Smooth muscle cell (in vitro differentiated cells): ENCODE measurements around the gene INO80B. TPM values are rescaled to one million over a fixed set of nuclear protein-coding genes. Genes with fewer than 3 reads are reported as not detected.

Experiments used
- DNase-seq: peaks from one replicate; lab custom pipeline; 2025; ENCODE audit not compliant: unreplicated experiment; lab: John Stamatoyannopoulos, UW
- H2AFZ ChIP-seq: fragments of 200-600 bp; sonication (generic); 2 replicates; pipeline ENCODE4 v1.6.0; 2016; ENCODE audit warnings: antibody characterized with exemption, low read depth, mild to moderate bottlenecking
- H3F3A ChIP-seq: fragments of 200-600 bp; sonication (generic); 2 replicates; pipeline ENCODE4 v1.6.0; 2017; ENCODE audit warnings: antibody characterized with exemption, low read depth
- H3K27ac ChIP-seq: fragments of 200-600 bp; sonication (generic); 2 replicates; pipeline ENCODE4 v1.5.1; 2016; ENCODE audit warnings: low read depth, mild to moderate bottlenecking
- H3K27me3 ChIP-seq: fragments of 200-600 bp; sonication (generic); 2 replicates; pipeline ENCODE4 v1.6.1; 2016; ENCODE audit warnings: low read depth, mild to moderate bottlenecking
- H3K36me3 ChIP-seq: fragments of 200-600 bp; sonication (generic); 2 replicates; pipeline ENCODE4 v1.5.1; 2016; ENCODE audit warnings: low read depth
- H3K4me1 ChIP-seq: fragments of 200-600 bp; sonication (generic); 2 replicates; pipeline ENCODE4 v1.5.1; 2016; ENCODE audit warnings: low read depth
- H3K4me2 ChIP-seq: fragments of 200-600 bp; sonication (generic); 2 replicates; pipeline ENCODE4 v1.6.0; 2016; ENCODE audit warnings: mild to moderate bottlenecking
- H3K4me3 ChIP-seq: fragments of 200-600 bp; sonication (generic); 2 replicates; pipeline ENCODE4 v1.5.1; 2016; ENCODE audit warnings: mild to moderate bottlenecking
- H3K79me2 ChIP-seq: fragments of 200-600 bp; sonication (generic); 2 replicates; pipeline ENCODE4 v1.6.0; 2016; ENCODE audit warnings: low read depth, mild to moderate bottlenecking
- H3K9ac ChIP-seq: fragments of 200-600 bp; sonication (generic); 2 replicates; pipeline ENCODE4 v1.6.0; 2016; ENCODE audit warnings: low read depth
- H3K9me3 ChIP-seq: fragments of 200-600 bp; sonication (generic); replicated peaks from 2 replicates; pipeline ENCODE4 v1.5.1; 2016; ENCODE audit warnings: low read depth
- H4K20me1 ChIP-seq: fragments of 200-600 bp; sonication (generic); 2 replicates; pipeline ENCODE4 v1.6.0; 2016; ENCODE audit warnings: low read depth
- WGBS: methylation state at CpG from one replicate; pipeline ENCODE4 v1.1.7; 2016; ENCODE audit warnings: low lambda C conversion rate; 5-methylcytosine and 5-hydroxymethylcytosine counted together
- polyA plus RNA-seq: library from polyadenylated mRNA; unstranded; fragments of >200 nt; fragmentation: Nextera tagmentation; extraction: Ambion mirVana; gene quantifications from 2 replicates; pipeline ENCODE4 v1.2.1, GENCODE V29; 2016
- total RNA-seq: library from RNA; depleted of rRNA; stranded (reverse); fragments of >200 nt; gene quantifications from 2 replicates; pipeline ENCODE4 v1.2.3, GENCODE V29; 2014
- TF ChIP-seq, protein P1 (sequence below): fragments of 200-600 bp; sonication (generic); IDR thresholded peaks from 2 replicates; pipeline ENCODE4 v1.5.1; 2017; ENCODE audit warnings: borderline replicate concordance, mild to moderate bottlenecking, antibody characterized with exemption; ENCODE audit not compliant: insufficient read depth, poor library complexity, severe bottlenecking

The INO80B gene
- 4.7 and 8.0 TPM in 2 replicates for total RNA-seq
- 10.4 and 23.0 TPM in 2 replicates for polyA plus RNA-seq

DNA sequence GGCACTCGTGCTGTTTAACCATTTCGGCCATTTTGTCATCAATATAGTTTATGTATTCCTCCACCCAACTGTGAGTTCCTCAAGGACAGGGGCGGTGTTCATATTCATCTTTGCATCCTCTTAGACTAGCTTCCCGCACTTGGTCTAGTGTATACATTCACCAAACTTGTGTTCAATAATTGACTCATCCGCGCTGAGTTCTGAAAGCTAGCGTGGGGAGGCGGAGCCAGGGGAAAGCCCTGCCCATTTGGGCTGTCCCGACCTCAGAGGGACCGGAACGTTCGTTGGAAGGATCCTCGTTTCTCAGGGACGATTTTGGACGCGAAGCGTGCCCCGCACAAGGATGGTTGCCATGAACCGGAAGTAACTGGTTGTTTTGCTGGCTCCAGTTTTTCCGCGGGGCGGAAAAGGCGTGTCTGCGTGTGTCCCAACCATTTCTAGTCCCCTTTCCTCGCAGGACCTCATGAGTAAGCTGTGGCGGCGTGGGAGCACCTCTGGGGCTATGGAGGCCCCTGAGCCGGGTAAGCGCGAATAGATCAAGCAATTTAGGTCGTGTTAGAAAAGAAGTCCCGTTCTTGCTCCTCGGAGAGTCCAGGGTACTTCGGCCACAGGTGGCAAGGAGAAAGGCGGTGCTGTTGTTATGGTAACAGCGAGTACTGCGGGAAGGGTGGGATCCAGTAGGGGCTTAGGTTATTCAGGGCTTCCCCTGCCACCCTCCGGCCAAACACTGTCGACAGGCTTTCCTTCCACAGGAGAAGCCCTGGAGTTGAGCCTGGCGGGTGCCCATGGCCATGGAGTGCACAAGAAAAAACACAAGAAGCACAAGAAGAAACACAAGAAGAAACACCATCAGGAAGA is at the start of gene INO80B:
TSS of gene INO80B (plus strand) at position 434 of the 858 bp plus-strand sequence. CDS start at position 464, 30 bp downstream.
- no peaks in the 10 kb centered on the region for H3K9me3 ChIP-seq
- H2AFZ ChIP-seq, result peak within 1 kb of the TSS; percentile 62
- TF ChIP-seq, protein P1, sequence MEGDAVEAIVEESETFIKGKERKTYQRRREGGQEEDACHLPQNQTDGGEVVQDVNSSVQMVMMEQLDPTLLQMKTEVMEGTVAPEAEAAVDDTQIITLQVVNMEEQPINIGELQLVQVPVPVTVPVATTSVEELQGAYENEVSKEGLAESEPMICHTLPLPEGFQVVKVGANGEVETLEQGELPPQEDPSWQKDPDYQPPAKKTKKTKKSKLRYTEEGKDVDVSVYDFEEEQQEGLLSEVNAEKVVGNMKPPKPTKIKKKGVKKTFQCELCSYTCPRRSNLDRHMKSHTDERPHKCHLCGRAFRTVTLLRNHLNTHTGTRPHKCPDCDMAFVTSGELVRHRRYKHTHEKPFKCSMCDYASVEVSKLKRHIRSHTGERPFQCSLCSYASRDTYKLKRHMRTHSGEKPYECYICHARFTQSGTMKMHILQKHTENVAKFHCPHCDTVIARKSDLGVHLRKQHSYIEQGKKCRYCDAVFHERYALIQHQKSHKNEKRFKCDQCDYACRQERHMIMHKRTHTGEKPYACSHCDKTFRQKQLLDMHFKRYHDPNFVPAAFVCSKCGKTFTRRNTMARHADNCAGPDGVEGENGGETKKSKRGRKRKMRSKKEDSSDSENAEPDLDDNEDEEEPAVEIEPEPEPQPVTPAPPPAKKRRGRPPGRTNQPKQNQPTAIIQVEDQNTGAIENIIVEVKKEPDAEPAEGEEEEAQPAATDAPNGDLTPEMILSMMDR, result no peak
- H3K27ac ChIP-seq, result peak within 1 kb of the TSS; percentile 98
- 2% methylated on average over 40 of the region's 40 CpGs for WGBS
- H3K79me2 ChIP-seq, result peaks cover 27% of the 10 kb centered on the region
- peak within 1 kb of the TSS; percentile 81 for H3K9ac ChIP-seq
- no peaks in the 10 kb centered on the region for H4K20me1 ChIP-seq
- H3K4me1 ChIP-seq, result peaks cover 20% of the 10 kb centered on the region
- peak; percentile 87 for DNase-seq
- H3K36me3 ChIP-seq, result no peaks in the 10 kb centered on the region
- peaks cover 21% of the 10 kb centered on the region for H3F3A ChIP-seq
- H3K4me2 ChIP-seq, result peak within 1 kb of the TSS; percentile 95
- H3K4me3 ChIP-seq, result peak within 1 kb of the TSS; percentile 63
- no peaks in the 10 kb centered on the region for H3K27me3 ChIP-seq

DNA sequence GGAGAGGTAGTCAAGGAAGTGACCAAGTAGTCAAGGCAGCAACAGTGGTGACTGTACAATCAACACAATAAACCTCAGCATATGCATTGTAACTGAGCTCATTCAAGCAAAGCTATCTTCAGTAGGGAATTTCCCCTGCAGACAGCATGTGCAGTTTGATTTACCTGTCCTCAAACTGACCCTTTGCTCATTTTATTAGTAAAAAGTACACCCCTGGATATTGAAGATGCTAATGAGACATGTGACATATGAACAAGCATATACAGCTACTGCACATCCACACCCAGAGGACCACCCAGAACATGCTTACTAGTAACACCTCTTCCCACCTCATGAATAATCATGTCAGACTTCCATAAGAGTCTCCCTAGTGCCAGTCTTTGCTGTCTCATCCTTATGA is 48.9 kb upstream of the INO80B start:
- TF ChIP-seq, protein P1, result no peak
- Histone ChIP-seq H3K9me3 (no peaks in the 10 kb centered on the region), H2AFZ (no peak overlapping the region), H3K79me2 (no peaks in the 10 kb centered on the region), H3K36me3 (no peaks in the 10 kb centered on the region), H3F3A (no peaks in the 10 kb centered on the region), H3K4me3 (no peak overlapping the region), H3K4me2 (no peak overlapping the region), H3K4me1 (no peaks in the 10 kb centered on the region), H4K20me1 (no peaks in the 10 kb centered on the region), H3K27me3 (no peaks in the 10 kb centered on the region), H3K9ac (no peak overlapping the region), H3K27ac (no peak overlapping the region)
- DNase-seq, result no peak

DNA sequence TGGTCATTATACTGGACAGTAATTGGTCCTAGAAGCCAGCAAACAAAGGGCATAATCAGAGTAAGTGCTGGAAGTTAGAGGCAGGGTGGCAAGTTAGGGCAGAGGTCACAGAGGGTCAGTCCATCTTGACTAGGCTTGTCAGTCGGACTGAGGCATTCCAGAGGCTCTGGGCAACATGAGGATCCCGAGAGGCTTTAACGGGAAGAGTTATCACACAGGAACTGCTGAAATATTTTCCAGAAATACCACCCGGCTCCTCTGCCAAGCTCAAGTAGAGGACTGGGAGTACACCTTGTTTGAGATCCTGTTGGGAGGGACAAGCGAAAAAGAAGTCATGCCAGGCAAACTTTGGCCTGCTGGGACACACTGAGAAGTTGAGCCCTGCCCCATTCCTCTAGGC is 47.2 kb upstream of the INO80B start:
- TF ChIP-seq, protein P1, result no peak
- Histone ChIP-seq H2AFZ (no peak overlapping the region), H3F3A (no peaks in the 10 kb centered on the region), H3K4me3 (no peak overlapping the region), H3K4me1 (no peaks in the 10 kb centered on the region), H3K9me3 (no peaks in the 10 kb centered on the region), H3K36me3 (no peaks in the 10 kb centered on the region), H3K27ac (no peak overlapping the region), H3K4me2 (no peak overlapping the region), H3K79me2 (no peaks in the 10 kb centered on the region), H3K9ac (no peak overlapping the region), H3K27me3 (no peaks in the 10 kb centered on the region), H4K20me1 (no peaks in the 10 kb centered on the region)
- no peak for DNase-seq
- 74% methylated on average over 5 of the region's 5 CpGs for WGBS
